Kidney (tissue), 14 donors: ENCODE data around the gene MGP. TPM values are rescaled to one million over a fixed set of nuclear protein-coding genes. Genes with fewer than 3 reads are reported as not detected.

ENCODE experiments used
- DNase-seq, 5 donors: peaks; one replicate each; pipeline ENCODE4 v3.0.0-alpha.2; 2013 to 2020
- FAIRE-seq: peaks from 2 replicates; lab custom pipeline; 2012; peaks lifted over from hg19 to GRCh38; lab: Jason Lieb, UNC
- H3K27ac ChIP-seq, 2 donors: one replicate each; pipeline ENCODE4 v1.7.0; 2013; ENCODE audit warnings: low read depth in 2 of 2, low read length in 2 of 2, inconsistent platforms in 1 of 2
- H3K27me3 ChIP-seq: one replicate; pipeline ENCODE4 v1.7.1; 2013; ENCODE audit warnings: low read length, inconsistent platforms; ENCODE audit not compliant: control insufficient read depth, insufficient read depth
- H3K36me3 ChIP-seq, 3 donors: one replicate each; pipeline versions ENCODE4 v1.7.0 to v1.7.1; 2013; ENCODE audit warnings: low read length in 3 of 3, control low read depth in 1 of 3, inconsistent platforms in 1 of 3; ENCODE audit not compliant: insufficient read depth in 3 of 3, control insufficient read depth in 2 of 3
- H3K4me1 ChIP-seq, 3 donors: one replicate each; pipeline versions ENCODE4 v1.7.0 to v1.7.1; 2013; ENCODE audit warnings: low read length in 3 of 3, inconsistent platforms in 1 of 3, low read depth in 1 of 3; ENCODE audit not compliant: control insufficient read depth in 2 of 3, insufficient read depth in 2 of 3
- H3K4me3 ChIP-seq, 3 donors: one replicate each; pipeline versions ENCODE4 v1.7.0 to v1.8.1; 2013; ENCODE audit warnings: low read length in 3 of 3, control low read depth in 1 of 3, inconsistent platforms in 1 of 3
- H3K9ac ChIP-seq, 3 donors: one replicate each; pipeline versions ENCODE4 v1.7.0 to v1.7.1; 2013; ENCODE audit warnings: low read length in 3 of 3, control low read depth in 1 of 3, inconsistent platforms in 1 of 3
- H3K9me3 ChIP-seq, 3 donors: one replicate each; pipeline versions ENCODE4 v1.7.0 to v1.7.1; 2013; ENCODE audit warnings: low read length in 3 of 3, control low read depth in 1 of 3, inconsistent platforms in 1 of 3; ENCODE audit not compliant: control insufficient read depth in 2 of 3, insufficient read depth in 1 of 3
- intact Hi-C: fragments of 100-400 bp; cut with DNase I; formaldehyde crosslinking; loops from one replicate; pipeline ENCODE4 v1.11.1; 2022
- polyA plus RNA-seq: library from polyadenylated mRNA; stranded (reverse); fragments of 350-450 nt; fragmentation: Illumina TruSeq; extraction: RNeasy Lipid Tissue Mini Kit (QIAGEN cat#74804); gene quantifications from one replicate; pipeline ENCODE4 v1.2.3, GENCODE V29; 2014; ENCODE audit warnings: low read depth, low replicate concordance; ENCODE audit not compliant: insufficient read depth
- total RNA-seq: library from RNA; stranded (reverse); fragmentation: NEBNext Ultra II Directional; extraction: Animal tissue kit (Norgen Biotek cat#: 25700); gene quantifications from one replicate; pipeline ENCODE4 v1.2.1, GENCODE V29; 2021
- TF ChIP-seq, protein P1 (sequence below): IDR thresholded peaks from 3 replicates; pipeline ENCODE4 v1.5.1; 2012; ENCODE audit warnings: mild to moderate bottlenecking, moderate library complexity, borderline replicate concordance; ENCODE audit not compliant: insufficient read depth; ENCODE audit errors: extremely low read depth
- donor health status: control.
- donor health status: control.
- donor health status: control.
- donor health status: control.
- donor health status: control.
- donor health status: DM: yes; HTN: yes; CAD: no.
- donor health status: Normal renal cell carcinoma (clear cell type).

MGP gene
- total and polyA plus RNA-seq, 2 donors from 2014 or later: 745 to 811 TPM

DNA sequence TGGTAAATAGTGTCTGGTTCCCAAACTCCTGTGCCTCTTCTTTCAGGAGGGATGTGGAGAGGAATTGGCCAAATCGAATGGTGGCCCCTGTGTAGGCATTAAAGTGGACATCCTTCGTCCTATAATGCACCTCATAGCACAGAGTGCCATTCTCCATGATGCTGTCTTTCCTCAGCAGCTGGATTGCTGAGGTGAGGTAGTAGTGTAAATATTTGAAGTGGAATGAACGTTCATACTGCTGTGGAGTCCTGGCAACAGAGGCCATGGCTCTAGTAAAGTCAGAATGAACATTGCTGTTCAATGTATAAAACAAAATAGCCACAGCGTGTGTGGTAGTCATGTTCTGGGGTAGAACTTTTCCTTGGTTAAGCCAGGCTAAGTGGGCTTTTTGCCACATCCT lies 45.0 kb downstream of the MGP start:
- no peaks in the 10 kb centered on the region for H3K36me3 ChIP-seq
- TF ChIP-seq, protein P1, sequence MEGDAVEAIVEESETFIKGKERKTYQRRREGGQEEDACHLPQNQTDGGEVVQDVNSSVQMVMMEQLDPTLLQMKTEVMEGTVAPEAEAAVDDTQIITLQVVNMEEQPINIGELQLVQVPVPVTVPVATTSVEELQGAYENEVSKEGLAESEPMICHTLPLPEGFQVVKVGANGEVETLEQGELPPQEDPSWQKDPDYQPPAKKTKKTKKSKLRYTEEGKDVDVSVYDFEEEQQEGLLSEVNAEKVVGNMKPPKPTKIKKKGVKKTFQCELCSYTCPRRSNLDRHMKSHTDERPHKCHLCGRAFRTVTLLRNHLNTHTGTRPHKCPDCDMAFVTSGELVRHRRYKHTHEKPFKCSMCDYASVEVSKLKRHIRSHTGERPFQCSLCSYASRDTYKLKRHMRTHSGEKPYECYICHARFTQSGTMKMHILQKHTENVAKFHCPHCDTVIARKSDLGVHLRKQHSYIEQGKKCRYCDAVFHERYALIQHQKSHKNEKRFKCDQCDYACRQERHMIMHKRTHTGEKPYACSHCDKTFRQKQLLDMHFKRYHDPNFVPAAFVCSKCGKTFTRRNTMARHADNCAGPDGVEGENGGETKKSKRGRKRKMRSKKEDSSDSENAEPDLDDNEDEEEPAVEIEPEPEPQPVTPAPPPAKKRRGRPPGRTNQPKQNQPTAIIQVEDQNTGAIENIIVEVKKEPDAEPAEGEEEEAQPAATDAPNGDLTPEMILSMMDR: no peak
- H3K9me3 ChIP-seq: no peaks in the 10 kb centered on the region
- intact Hi-C loops: loop anchor here (5.0 kb wide), 1 partner anchor 157 kb away; no protein-coding TSS in a partner anchor
- H3K4me3 ChIP-seq: no peak overlapping the region
- no peak overlapping the region for H3K9ac ChIP-seq
- H3K27ac ChIP-seq: no peak overlapping the region
- H3K27me3 ChIP-seq: no peaks in the 10 kb centered on the region
- H3K4me1 ChIP-seq: peaks cover 0 to 18% (median 6%) of the 10 kb centered on the region in 3 donors
- DNase-seq (no peak), FAIRE-seq (no peak)

DNA sequence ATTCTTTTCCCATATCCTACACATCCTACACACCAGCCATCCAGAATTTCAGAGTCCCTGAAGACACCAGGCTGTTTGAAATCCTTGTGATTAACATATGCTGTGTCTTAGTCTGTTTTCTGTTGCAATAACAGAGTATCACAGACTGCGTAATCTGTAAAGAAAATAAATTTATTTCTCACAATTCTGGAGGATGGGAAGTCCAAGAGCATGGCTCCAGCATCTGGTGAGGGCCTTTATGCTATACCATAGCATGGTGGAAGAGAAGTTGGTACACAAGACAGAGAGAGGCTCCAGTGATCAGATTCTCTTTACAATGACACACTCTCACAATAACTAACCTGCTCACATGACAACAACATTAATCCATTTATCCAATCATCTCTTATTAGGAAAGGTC lies 46.4 kb downstream of the MGP start:
- FAIRE-seq: no peak

DNA sequence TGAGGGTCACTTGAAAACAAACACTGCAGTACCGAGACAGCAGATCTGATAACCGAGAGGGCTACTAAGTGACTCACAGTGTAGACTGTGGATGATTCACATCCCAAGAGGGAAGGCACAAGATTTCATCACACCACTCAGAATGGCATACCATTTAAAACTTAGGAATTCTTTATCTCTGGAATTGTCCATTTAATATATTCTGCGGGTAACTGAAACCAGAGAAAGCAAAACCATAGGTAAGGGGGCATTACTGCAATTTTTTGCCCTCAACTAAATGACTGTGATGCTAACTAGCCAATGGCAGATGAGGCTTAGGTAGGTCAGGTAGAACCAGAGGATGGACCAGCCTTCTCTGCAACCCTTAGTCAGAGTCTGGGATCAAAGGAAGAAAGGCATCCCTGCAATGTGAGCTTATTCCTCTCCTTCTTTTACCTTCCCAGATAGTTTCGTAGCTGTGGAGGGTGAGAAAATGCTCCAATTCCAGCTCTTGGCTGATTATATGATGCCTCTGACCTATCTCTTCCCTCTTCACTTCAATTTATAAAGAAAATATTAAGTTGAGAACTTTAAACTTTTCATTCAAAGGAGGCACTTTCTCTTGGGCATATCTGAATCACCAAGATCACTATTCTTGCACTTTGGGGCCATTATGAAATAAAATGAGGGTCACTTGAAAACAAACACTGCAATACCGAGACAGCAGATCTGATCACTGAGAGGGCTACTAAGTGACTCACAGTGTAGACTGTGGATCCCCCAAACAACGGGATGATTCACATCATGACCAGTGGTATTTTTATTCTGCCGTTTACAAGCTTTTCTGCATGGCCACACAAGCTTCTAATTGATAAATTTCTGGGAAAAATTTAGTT lies 49.1 kb downstream of the MGP start:
- intact Hi-C loops: no loop called here
- Histone ChIP-seq H3K36me3 (no peaks in the 10 kb centered on the region), H3K9ac (no peak overlapping the region), H3K27me3 (no peaks in the 10 kb centered on the region), H3K9me3 (no peaks in the 10 kb centered on the region), H3K27ac (no peak overlapping the region), H3K4me1 (peaks cover 0 to 3% (median 2%) of the 10 kb centered on the region in 3 donors), H3K4me3 (no peak overlapping the region)
- DNase-seq (no peak), FAIRE-seq (no peak)
- TF ChIP-seq, protein P1: no peak

More for the DNA sequence above, 46.4 kb downstream of the MGP start:
- H3K4me1 ChIP-seq: peaks cover 0 to 18% (median 6%) of the 10 kb centered on the region in 3 donors
- no peak for DNase-seq
- no peak overlapping the region for H3K9ac ChIP-seq
- TF ChIP-seq, protein P1: no peak
- H3K4me3 ChIP-seq: no peak overlapping the region
- intact Hi-C loops: no loop called here
- H3K9me3 ChIP-seq: no peaks in the 10 kb centered on the region
- H3K27me3 ChIP-seq: no peaks in the 10 kb centered on the region
- no peaks in the 10 kb centered on the region for H3K36me3 ChIP-seq
- no peak overlapping the region for H3K27ac ChIP-seq
